ENCODE data around the gene TRANK1.
"Not testable (repeated sequence)": the region's sequence is repeated elsewhere in the genome, so short reads cannot be mapped to it uniquely, and the experiment has no call there.

Gene TRANK1

DNA sequence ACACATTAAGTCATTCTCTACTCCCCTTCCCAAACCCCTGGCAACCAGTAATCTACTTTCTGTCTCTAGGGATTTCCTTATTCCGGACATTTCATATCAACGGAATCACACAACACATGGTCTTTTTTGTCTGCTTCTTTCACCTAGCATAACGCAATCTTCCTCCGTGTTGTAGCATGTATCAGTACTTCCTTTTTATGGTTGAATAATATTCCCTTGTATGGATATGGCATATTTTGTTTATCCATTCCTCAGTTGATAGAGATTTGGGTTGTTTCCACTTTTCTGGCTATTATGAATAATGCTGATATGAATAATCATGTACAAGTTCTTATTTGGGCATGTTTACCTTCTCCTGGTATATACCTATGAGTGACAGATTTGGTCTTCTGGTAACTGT, 63.1 kb downstream of the TRANK1 start:
- no peak for DNase-seq

DNA sequence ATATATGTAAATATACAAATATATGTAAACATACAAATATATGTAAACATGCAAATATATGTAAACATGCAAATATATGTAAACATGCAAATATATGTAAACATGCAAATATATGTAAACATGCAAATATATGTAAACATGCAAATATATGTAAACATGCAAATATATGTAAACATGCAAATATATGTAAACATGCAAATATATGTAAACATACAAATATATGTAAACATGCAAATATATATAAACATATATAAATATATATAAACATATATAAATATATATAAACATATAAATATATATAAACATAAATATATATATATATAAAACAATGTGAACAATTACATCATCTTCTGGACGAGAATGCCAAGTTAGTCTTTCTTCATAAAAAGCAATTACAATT, 65.0 kb downstream of the TRANK1 start:
- DNase-seq = not testable (repeated sequence)

DNA sequence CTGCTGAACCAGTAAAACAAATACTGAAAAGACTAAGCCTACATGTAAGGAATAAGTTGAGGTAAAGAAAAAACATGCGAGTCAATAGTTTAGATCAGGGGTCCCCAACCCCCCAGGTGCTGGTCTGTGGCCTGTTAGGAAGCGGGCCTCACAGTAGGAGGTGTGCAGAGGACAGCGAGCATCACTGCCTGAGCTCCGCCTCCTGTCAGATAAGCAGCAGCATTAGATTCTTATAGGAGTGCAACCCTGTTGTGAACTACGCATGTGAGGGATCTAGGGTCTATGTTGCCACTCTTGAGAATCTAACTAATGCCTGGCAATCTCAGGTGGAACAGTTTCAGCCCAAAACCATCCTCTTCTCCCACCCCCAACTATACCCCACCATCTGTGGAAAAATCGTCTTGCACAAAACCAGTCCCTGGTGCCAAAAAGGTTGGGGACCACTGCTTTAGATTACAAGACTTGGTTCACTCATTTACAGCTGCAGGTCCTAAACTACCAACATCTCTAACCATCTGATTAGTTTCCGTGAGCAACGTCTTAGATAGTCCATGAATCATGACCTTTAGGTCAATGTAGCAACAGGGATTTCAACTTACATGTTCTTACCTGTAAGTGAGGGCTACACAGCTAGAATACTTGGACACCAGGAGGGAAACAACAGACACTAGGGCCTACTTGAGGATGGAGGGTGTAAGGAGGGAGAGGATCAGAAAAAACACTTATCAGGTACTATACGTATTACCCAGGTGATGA, 66.7 kb downstream of the TRANK1 start:
- no peak for DNase-seq

DNA sequence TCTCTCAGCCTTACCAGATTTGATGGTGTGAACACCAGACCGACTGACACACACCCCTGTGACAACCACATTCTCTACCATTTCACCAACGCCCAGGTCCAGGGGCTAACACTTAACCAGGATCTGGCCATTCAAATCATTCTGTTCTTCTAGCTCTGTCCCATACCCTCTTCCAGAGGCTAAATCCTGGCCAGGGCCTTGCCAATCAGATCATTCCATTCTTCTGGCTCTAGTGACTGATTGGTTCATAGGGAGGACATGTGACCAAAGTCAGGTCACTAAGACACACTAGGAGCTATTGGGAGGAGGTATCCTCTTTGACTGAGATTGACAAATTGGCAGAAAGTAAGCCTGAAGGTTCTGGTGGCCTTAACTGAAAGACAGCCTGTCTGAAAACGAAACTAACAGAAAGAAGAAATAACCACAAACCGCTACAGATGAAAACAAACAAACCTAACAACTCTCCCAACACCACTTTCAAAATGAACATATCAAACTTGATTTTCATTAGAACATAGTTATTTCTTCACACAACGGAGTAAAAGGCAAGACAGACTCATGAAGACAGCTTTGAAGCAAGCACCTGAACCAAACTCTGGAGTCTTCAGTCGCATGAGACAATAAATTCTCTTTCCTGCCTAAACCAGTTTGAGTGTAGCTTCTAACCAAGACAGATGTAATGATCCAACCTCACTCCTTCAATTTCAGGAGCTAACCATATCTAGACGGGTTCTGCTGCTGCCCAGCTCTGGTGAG, 68.5 kb downstream of the TRANK1 start:
- DNase-seq = no peak

DNA sequence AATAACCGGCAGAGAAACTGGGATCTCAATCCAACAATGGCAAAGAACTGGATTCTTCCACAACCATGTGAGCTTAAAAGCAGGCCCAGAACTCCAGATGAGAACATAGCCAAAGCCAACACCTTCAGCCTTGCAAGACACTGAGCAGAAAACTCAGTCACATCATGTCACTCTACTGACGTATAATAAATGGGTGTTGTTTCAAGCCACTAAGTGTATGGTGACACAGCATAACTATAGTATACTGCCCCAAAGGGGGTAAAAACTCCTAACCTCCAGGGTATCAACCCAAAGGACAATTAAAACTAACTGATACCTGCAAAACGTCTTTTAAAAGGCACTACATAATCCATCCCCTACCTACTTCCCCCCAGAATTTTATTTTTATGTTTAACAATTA, 69.5 kb downstream of the TRANK1 start:
- no peak for DNase-seq

DNA sequence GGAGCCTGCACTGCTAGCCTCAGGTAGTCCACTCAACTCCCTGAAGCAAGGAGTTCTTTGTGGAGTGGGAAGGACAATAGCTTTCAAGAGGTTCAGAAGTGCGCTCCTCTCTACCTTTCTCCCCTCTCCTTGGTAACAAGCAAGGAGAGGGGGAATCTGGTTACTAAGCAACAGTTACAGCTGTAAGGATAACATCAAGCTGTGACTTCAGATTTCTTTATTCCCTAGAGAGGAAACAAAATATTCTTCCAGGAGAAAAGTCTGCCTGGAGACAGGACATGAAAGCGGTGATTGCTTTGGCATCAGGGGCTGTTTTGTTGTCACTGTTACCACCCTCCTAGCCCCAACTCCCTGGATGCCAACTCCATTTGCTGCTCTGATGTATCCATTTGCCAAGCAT, 70.4 kb downstream of the TRANK1 start:
- no peak for DNase-seq

DNA sequence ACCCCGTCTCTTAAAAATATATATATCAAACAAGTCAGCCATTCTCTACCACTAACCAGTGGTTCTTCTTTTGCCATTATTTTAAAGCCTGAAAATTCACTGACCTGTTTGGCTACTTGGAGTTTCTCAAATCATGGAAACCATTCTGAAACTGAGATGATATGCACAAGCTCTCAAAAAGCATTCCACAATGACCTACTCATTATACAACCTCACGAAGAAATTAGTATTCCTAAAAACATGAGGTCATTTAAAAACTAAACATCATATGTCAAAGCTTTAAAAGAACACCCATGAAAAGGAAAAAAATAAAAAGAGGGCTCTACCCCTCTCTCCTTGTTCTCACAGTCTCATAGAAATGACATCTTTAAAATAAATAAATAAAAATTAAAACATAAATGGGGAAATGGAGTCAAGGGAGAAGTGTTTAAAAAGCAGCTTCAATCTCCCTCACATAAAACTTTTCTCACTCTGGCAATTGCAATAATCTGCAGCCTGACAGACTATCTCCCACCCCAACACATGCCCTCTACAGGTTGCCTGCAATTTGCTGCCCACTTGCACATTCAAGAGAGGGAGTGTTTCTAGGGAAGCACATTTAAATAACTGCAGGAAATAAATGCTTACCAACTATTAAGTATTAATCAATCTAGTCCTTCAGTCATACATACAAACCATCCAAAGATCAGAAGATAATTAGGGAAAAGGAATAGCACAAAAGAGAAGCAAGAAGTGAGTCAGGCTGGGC, 73.3 kb downstream of the TRANK1 start:
- no peak for DNase-seq

DNA sequence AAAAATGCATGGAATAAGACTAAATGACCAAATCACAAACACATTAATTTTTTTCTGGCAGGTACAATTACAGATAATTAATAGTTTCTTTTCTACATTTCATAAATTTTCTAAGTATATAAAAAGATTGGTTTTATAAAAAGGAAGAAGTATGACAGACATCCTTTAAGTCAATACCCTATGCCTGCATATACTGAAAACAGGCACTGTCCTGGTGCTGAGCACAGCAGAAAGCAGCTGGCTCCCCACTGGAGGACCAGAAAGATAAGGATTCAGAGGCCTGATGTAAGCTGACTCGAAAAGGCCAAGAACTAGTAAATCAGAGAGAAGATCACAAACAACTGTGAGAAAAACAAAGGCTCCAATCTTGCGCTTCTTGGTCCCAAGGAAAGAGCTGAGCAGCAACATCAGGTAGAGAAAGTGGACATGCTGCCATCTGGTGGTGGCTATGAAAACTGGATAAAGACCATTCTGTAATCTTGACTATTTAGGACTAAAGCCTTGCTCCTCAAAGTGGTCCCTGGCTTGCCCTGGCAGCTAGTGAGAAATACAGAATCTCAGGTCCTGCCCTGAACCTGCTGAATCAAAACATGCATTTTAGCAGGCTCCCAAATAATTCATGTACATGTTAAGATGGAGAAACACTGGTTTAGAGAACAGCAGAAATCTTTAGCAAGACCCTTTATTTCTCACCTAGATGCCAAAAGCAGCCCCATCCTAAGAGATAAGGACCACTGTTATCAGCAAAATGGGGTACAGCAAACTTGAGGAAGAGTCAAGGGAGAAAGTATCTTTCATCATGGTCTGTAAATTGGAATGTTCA, 76.0 kb downstream of the TRANK1 start:
- peak; percentile 21 for DNase-seq

DNA sequence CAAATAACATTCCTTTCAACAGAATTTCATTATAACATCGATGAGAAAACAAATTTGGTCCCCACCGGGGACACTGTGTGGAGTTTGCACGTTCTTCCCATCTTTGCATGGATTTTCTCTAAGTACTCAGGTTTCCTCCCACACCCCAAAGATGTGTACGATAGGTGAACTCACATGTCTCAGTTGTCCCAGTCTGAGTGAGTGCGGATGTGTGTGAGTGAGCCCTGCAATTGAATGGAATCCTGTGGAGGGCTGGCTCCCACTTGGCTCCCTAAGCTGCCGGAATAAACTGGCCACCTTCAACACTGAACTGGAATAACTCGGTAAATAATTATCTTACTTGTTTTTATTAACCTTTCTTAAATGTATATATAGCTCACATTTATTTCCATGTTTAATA, 77.0 kb downstream of the TRANK1 start:
- DNase-seq = no peak

DNA sequence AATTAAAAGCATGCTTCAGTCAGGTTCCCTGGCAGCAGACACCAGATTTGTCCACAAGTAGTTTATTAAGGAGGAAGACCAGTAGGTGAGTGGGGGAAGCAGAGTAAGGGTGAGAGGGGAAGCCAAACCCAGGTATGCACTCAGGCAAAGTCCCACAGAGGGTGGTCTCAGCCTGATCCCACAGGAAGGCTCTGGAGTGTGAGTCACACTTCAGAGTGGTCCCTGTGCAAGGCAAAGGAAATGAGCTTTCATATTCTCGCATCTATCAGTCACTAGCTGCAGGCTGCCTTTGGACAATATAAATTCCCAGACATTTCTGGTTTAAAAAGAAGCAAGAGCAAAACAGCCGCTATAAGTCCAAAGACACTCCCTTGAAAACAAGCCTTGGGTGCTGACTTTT, 78.5 kb downstream of the TRANK1 start:
- DNase-seq = no peak

DNA sequence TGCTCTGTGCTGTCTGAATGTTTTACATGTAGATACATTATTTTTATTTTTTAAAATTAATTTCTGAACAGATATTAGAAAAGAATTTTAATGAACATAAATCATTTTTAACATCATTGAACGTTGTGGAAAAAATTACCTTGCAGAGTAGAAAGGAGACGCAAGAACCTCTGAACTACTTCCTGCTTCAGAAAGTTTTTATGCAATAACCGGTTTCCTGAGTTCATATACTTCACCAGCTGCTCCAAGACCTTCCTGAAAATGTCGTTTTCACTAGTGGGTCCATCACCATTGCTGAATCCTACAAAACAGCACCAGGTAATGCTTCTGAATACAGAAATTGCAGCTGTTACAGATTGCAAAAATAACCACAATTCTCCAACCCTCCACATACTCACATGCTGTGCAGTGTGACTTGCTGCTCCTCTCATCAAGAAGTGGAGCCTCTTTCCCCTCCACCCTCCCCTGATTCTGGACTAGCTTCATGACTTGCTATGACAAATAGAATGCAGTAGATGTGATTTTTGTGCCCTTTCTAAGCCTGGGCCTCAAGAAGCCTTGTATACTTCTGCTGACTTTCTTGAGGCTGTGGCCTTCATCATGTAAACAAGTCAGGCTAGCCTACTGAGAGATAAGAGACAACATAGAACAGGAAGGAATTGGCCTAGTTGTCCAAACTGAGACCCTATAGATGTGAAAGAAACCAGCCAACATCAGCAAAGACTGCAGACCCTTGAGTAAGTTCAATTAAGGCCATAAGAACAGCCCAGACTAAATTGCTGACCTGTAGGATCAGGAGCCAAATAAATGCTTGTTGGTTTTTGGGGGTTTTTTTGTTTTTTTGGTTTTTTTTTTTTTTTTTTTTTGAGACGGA, 80.4 kb downstream of the TRANK1 start:
- DNase-seq = no peak

DNA sequence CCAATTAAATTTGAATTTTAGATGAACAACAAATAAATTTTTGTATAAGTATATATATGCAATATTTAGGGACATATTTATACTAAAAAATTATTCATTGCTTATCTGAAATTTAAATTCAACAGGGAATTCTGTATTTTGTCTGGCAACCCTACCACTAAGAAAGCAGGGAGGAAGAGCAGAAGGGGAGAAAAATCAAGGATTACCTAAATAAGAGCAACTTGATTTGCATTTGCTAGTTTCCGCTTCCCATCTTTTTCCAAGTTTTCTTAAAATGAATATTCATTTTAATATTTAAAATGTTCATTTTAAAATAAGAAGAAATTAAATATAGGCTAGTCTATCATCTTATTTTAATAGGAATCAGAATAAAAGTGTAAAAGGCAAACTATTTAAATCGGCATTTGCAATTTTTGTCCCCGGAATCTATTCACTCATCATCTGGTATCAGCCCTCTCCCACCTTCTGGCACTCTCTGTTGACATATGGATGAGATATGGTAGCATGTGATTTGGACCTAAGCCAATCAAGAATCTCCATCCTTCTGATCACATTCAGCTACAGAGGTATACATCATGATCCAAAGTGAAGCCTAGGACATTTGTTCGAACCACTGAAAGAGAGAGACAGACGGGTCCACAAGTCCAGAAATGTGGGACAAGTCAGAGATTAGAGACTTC, 82.6 kb downstream of the TRANK1 start:
- DNase-seq = no peak

DNA sequence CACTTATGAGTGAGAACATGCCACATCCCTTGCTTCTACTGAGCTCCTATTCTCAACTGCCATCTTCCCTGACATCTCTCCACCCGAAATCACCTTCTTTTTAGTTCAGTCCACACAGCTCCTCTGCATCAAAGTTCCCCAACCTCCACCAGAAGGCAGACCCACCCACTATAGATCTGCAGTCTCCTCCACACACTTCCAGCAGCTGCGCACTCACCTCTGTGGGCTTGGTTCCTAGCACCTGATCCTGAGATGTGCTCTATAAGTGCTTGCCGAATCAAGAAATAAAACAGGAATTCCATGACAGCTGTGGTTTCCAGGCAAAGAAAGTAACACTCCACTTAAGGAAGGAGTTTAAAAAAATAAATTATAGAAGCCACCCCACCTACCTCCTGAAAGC, 85.4 kb downstream of the TRANK1 start:
- DNase-seq = no peak

DNA sequence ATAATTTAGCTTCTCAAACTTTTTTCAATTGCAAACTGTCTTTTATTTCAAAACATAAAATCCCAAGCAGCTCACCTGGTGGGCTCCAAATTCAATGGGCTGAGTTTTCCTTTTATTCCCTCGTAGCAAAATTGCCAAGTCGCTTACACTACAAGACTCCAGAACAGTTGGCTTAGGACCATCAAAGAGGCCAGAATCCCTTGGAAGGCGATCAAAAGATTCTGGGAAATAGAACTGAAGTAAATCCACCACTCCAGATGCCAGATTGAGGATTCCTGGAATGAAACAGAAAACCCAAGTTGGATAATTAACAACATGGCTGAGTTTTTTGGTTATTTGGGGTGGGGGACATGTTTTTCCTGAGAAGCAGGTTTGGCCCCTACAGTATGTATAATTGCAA, 92.8 kb downstream of the TRANK1 start:
- DNase-seq = no peak

DNA sequence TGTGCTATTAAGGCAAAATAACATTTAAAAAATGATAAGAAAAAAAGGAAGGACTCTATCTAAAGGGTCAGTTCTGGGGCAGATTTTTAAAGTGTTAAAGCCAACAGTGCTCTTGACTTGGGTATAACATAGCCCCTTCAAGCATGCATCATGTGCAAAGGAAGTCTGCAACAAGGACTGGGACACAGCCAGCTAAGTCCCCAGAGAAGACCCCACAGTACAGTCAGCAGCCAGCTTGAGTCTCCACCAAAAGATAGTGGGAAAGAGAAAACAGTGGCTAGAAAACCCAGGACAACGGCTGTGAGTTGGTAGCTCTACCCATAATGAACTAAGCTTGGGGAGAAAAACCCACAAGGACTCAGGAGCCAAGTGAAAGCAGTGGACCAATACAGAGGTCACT, 94.1 kb downstream of the TRANK1 start:
- no peak for DNase-seq

DNA sequence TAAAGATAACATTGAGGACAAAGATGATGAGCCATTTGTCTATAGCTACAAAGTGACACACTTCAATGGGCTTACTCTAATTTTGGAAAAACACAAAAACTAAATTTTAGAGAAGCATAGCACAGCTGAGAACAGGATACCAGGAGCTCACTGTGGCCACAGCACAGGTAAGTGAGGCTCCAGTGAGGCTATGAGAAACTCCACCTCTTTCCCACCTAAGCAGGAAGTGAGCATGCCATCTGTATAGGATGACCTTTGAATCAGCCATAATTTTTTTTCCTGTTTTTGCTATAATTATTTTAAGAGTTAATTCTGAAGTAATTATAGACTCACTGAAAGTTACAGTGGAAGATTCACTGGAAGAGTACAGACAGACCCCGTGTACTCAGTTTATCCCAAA, 98.4 kb downstream of the TRANK1 start:
- DNase-seq = no peak

DNA sequence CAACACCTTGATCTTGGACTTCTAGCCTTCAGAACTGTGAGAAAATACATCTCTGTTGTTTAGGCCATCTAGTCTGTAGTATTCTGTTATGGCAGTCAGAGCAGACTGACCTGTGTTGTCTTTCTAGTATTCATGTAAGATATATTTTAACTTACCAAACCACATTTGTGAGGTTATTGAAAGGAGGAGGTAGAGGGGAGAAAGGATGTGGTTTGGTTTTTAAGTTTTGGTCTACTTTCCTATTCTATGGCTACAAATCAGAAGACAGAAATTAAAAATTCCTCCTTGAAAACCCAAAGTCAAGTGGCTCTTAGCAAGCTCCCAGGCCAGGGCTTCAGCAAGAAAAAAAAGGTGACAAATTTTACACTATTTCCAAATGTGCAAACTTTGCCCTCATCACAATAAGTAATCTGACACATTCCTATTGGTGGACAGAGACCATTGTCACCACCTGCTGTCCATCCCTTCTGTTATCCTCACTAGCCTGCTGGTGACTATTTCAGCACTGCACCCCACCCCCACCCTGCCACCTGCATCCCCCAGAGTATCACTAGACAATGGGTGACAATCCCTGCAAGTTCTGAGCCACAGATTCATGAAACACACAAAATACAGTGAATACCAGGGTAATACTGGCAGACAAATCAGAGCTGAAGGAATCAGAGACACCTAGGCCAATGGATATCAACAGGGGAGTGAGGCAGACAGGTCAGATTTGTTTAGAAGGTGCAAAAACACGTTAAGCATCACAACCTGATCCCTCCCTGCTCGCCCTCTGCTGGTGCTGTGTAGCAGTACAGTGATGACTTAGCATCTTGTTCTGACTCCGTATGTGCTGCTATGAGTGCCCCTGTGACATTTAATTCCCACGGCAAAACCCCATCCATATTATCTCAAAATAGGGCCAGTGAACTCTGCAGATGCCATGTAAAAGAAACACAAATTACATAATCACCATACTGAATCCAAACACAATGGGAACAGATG, 101.5 kb downstream of the TRANK1 start:
- DNase-seq = peak; percentile 1

DNA sequence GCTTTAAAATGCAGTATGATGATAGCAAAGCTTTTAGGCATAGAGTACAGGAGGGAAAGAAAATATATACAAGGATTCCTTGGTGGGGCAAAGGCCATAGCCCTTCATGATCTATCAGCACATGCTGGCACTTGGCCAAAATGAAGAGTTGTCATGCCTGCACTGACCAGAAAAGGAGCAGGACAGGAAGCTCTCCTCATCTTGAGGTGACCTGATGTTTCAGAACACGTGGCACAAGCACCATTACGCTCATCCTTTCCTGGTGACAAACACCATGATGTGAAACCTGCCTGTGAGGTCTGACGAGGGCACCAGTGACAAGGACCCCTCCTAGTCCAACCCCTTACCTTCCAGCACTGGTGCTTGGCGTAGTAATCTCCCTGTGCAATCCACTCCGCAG, 102.6 kb downstream of the TRANK1 start:
- DNase-seq = no peak

DNA sequence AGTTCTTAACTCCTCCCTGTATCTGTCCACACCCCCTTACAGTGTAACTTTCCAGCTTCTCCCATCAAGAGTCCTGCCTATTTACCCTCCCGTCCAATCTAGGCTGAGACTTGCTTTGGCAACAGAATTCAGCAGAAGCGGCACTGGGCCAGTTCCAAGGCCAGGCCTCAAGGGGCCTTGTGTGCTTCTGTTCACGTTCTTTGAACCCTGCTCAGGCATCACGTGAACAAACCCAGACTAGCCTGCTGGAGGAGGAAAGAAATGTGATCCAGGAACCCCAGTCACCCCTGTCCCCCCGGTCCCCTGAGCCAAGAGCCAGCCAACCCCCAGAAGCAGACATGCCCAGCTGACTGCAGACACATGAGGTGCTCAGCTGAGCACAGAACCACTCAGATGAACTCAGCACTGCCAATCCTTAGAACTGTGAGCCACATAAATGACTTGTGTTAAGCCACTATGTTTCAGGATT, 104.4 kb downstream of the TRANK1 start:
- no peak for DNase-seq

DNA sequence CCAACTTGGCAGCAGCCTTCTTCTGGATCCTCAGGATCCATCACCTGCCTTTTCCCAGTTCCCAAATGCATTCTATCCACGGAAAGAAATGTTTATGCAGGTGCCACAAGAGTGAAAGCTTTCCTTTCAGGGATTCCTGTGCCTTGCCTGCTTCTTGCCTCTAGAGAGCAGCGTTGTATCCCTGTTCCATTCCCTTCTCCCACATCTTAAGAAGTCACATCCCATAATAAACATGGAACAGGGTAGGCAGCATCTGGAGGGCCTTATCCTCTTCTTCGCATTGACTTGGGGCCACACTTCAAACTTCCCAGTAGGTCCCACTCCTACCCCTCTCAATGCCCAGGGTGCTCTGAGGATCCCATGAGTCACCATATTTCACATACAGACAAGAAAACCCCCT, 107.8 kb downstream of the TRANK1 start:
- no peak for DNase-seq
